GM21723 (cell line): ENCODE measurements around the gene EHBP1.
"Not testable (repeated sequence)": the region's sequence is repeated elsewhere in the genome, so short reads cannot be mapped to it uniquely, and the experiment has no call there.

Experiments
- ATAC-seq: cut with Tn5 transposase; IDR thresholded peaks from one replicate; pipeline ENCODE4 v1.9.1; 2021; ENCODE audit warnings: mild to moderate bottlenecking, moderate library complexity; ENCODE audit not compliant: unreplicated experiment

Gene EHBP1

GRCh38 chr2:63058144-63058920 is 352.8 kb downstream of the EHBP1 start:
- ATAC-seq, result no peak

GRCh38 chr2:63058921-63059792 is 353.6 kb downstream of the EHBP1 start:
- ATAC-seq, result no peak

- no peak for ATAC-seq
These were observed 354.4 kb downstream of the EHBP1 start for GRCh38 chr2:63059793-63060471.

GRCh38 chr2:63060472-63060991 is 355.0 kb downstream of the EHBP1 start:
- no peak for ATAC-seq

- no peak for ATAC-seq
These were observed 358.7 kb downstream of the EHBP1 start for GRCh38 chr2:63064197-63064596.

- ATAC-seq, result no peak
These were observed 359.1 kb downstream of the EHBP1 start for GRCh38 chr2:63064661-63065060.

GRCh38 chr2:63066265-63066664 is 360.8 kb downstream of the EHBP1 start:
- no peak for ATAC-seq

- no peak for ATAC-seq
These were observed 361.3 kb downstream of the EHBP1 start for GRCh38 chr2:63066838-63067237.

- ATAC-seq, result no peak
These were observed 366.2 kb downstream of the EHBP1 start for GRCh38 chr2:63071664-63072063.

GRCh38 chr2:63073994-63074393 is 368.5 kb downstream of the EHBP1 start:
- no peak for ATAC-seq

GRCh38 chr2:63074399-63074798 is 368.9 kb downstream of the EHBP1 start:
- not testable (repeated sequence) for ATAC-seq

GRCh38 chr2:63078852-63079606 is 373.5 kb downstream of the EHBP1 start:
- no peak for ATAC-seq

- no peak for ATAC-seq
These were observed 375.9 kb downstream of the EHBP1 start for GRCh38 chr2:63081404-63081803.

- no peak for ATAC-seq
These were observed 381.2 kb downstream of the EHBP1 start for GRCh38 chr2:63086687-63087086.

GRCh38 chr2:63092401-63092800 is 386.9 kb downstream of the EHBP1 start:
- ATAC-seq, result no peak

- ATAC-seq, result no peak
These were observed 387.3 kb downstream of the EHBP1 start for GRCh38 chr2:63092857-63093256.

GRCh38 chr2:63093502-63093901 is 388.0 kb downstream of the EHBP1 start:
- no peak for ATAC-seq
